ENCODE results near the gene TSHR. TPM values are rescaled to one million over a fixed set of nuclear protein-coding genes. Genes with fewer than 3 reads are reported as not detected.

The TSHR gene
- total and polyA plus RNA-seq, 3 experiments from 2014 or later, result not detected

GRCh38 chr14:81192594-81192993, 237.2 kb downstream of the TSHR start:
- Mint-ChIP-seq H3K36me3 (peaks cover 13 to 82% (median 25%) of the 10 kb centered on the region in 3 donors), H3K27ac (peak overlapping the region; percentile 35 to 97 (median 80)), H3K4me1 (peaks cover 49 to 70% (median 68%) of the 10 kb centered on the region in 3 donors), H3K9me3 (no peaks in the 10 kb centered on the region), H3K4me3 (peak overlapping the region in 6 of 7 donors; percentile 16 to 69 (median 55)), H3K27me3 (no peaks in the 10 kb centered on the region)
- peak overlapping the region; percentile 6 for H3K27ac ChIP-seq (ENCODE audit: low read depth, low read length)
- peak overlapping the region; percentile 20 for H3K4me3 ChIP-seq (ENCODE audit: low read length)
- peaks cover 23% of the 10 kb centered on the region for H3K36me3 ChIP-seq (ENCODE audit: insufficient read depth, low read length)
- ChIA-PET CTCF (interaction anchor here (0.6 to 2.1 kb wide), 3 partner anchors 12 to 341 kb away, joined by 3 to 9 read pairs (median 3); no protein-coding TSS in a partner anchor), POLR2A (no interaction called here)
- peak in 2 of 5 donors; percentile 18 to 21 for DNase-seq
- H3K9me3 ChIP-seq (ENCODE audit: low read length), result no peaks in the 10 kb centered on the region
- peaks cover 25% of the 10 kb centered on the region for H3K4me1 ChIP-seq (ENCODE audit: insufficient read depth, low read length)
- H3K27me3 ChIP-seq (ENCODE audit: insufficient read depth, low read length, poor library complexity, severe bottlenecking), result no peaks in the 10 kb centered on the region

- Histone ChIP-seq H3K9me3 (ENCODE audit: low read length) (no peaks in the 10 kb centered on the region), H3K4me1 (ENCODE audit: insufficient read depth, low read length) (peaks cover 25% of the 10 kb centered on the region), H3K4me3 (ENCODE audit: low read length) (no peak overlapping the region), H3K27me3 (ENCODE audit: insufficient read depth, low read length, poor library complexity, severe bottlenecking) (no peaks in the 10 kb centered on the region), H3K27ac (ENCODE audit: low read depth, low read length) (no peak overlapping the region), H3K36me3 (ENCODE audit: insufficient read depth, low read length) (peaks cover 23% of the 10 kb centered on the region)
- CTCF ChIA-PET, result no interaction called here
- Mint-ChIP-seq H3K27me3 (no peaks in the 10 kb centered on the region), H3K4me3 (peak overlapping the region in 1 of 7 donors; percentile 9), H3K4me1 (peaks cover 43 to 64% (median 61%) of the 10 kb centered on the region in 3 donors), H3K36me3 (peaks cover 13 to 79% (median 20%) of the 10 kb centered on the region in 3 donors), H3K9me3 (no peaks in the 10 kb centered on the region), H3K27ac (peak overlapping the region in 7 of 8 donors; percentile 22 to 87 (median 47))
- POLR2A ChIA-PET, result no interaction called here
- no peak for DNase-seq
These were observed 238.7 kb downstream of the TSHR start for GRCh38 chr14:81193924-81194633.

Other genes with a start within 250 kb of the TSHR start
- gene CEP128, start 13.9 kb upstream of the TSHR start, total RNA-seq, result 10 to 100 TPM; 15.4 to 17.1 TPM
- gene CEP128, start 13.9 kb upstream of the TSHR start, polyA plus RNA-seq, result 5.4 TPM

Data from CD8-positive, alpha-beta memory T cell (primary cell).